ENCODE measurements around the gene NOP56.
"Not testable (repeated sequence)": the region's sequence is repeated elsewhere in the genome, so short reads cannot be mapped to it uniquely, and the experiment has no call there.

Gene NOP56

DNA sequence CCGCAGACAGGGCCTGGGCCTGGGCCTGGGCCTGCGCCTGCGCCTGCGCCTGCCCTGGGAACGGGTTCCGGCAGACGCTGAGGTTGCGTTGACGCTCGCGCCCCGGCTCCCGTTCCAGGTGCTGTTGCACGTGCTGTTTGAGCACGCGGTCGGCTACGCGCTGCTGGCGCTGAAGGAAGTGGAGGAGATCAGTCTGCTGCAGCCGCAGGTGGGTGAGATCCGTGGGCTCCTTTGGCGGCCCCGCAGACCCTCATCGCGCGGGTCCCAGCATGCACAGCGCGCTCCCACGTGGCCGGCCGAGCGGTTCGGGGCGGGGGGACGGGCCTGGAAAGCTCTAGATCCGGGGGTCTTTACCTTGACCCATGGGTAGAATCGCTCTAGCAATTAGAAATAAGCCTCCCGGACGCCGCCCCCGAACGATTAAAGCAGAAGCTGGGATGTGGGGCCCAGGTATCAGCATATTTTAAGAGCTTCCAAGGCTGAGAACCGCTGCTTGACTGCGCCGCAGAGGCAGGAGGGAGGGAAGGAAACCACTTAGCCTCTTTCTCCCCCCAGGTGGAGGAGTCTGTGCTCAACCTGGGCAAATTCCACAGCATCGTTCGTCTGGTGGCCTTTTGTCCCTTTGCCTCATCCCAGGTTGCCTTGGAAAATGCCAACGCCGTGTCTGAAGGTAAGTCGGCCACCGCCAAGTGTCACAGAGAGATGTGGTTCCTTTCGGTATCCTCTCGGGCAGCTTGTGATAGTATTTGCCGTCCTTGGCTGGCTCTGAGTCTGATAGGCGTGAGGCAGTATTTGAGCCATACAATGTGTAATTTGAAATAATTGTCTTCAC lies 508 bp downstream of the NOP56 start:
- peak; percentile 70 for DNase-seq

DNA sequence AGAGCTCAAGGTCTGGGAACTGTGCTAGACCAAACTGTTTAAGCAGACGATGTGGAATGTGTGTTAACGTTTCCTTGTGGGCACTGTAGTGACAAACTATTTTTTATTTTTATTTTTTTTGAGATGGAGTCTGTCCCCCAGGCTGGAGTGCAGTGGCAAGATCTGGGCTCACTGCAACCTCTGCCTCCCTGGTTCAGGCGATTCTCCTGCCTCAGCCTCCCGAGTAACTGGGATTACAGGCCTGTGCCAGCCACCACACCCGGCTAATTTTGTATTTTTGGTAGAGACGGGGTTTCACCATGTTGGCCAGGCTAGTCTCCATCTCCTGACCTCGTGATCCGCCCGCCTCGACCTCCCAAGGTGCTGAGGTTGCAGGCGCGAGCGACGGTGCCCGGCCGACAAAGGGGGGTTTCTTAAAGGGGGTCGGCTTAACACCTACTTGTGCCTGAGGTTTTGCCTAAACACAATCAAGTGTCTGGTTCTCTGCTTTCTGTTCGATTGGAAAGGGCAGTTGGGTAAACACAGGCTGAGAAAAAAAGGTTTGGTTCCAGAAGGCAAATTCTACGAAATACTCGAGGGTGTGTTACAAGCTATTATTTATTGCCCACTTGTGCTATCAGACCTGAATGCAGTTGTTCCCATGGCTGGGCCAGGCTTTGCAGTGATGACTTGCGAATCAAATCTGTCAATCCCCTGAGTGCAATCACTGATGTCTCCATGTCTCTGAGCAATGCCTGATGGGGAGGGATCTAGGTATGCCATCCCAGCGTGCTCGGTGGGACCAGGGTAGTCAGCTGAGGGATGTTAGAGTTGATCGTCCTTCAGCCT lies 1.3 kb downstream of the NOP56 start:
- DNase-seq = no peak

DNA sequence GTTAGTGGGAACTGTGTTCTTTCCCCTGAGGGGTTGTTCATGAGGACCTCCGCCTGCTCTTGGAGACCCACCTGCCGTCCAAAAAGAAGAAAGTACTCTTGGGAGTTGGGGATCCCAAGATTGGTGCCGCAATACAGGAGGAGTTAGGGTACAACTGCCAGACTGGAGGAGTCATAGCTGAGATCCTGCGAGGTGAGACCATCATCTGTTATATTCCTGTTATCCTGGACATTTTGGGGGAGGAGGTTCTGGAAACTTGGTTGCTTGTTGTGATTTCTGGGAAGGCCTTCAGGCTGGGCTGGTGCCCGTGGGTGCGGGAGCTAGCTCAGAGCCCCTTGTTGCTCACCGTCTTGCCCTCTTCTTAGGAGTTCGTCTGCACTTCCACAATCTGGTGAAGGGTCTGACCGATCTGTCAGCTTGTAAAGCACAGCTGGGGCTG lies 2.0 kb downstream of the NOP56 start:
- no peak for DNase-seq

DNA sequence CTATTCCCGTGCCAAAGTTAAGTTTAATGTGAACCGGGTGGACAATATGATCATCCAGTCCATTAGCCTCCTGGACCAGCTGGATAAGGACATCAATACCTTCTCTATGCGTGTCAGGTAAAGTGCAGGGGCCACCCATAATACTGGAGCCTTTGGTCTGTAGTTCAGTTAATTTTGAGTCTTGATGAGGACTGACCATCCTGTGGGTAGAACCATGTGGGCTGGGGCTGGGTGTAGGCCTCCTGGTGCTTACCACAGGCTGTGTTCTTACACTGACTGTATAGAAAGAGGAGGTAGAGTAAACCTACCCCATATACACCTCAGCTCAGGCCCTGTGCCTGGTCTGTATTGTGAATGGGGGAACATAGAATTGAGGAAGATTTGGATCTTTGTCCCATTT lies 2.4 kb downstream of the NOP56 start:
- DNase-seq = no peak

DNA sequence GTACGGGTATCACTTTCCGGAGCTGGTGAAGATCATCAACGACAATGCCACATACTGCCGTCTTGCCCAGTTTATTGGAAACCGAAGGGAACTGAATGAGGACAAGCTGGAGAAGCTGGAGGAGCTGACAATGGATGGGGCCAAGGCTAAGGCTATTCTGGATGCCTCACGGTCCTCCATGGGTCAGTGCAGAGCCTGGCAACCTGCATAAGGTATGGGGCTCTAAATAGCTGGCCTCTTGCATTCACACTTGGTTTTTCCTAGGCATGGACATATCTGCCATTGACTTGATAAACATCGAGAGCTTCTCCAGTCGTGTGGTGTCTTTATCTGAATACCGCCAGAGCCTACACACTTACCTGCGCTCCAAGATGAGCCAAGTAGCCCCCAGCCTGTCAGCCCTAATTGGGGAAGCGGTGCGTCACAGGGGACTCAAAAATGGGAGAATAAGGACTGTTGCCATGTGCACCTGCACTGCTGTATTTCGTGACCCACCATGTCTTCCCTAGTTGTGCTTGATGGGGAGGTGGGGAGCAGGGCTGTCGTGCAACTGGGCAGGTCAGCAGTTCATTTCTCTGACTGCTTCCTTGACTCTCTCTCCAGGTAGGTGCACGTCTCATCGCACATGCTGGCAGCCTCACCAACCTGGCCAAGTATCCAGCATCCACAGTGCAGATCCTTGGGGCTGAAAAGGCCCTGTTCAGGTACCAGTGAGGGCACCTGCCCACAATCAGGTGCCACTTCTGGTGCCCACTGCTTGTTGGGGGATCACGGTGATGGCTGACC lies 3.1 kb downstream of the NOP56 start:
- DNase-seq = no peak

DNA sequence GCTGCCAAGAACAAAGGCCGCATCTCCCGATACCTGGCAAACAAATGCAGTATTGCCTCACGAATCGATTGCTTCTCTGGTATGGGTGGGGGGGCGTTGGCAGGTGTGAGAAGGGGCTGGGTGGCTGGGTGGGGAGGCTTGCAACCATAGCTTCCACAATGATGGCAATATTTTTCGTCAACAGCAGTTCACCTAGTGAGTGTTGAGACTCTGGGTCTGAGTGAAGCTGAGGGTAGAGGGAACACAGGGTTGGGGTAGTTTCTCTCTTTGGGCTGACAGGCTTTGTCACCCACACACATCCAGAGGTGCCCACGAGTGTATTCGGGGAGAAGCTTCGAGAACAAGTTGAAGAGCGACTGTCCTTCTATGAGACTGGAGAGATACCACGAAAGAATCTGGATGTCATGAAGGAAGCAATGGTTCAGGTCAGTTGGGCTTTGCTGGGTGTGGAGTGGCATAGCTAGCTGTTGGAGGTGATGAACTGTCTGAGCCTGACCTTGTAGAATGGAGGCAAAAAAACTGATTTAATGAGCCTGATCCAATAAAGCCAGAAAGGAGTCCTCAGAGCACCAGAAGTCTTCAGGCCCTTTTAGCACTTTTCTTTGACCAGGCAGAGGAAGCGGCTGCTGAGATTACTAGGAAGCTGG lies 4.2 kb downstream of the NOP56 start:
- no peak for DNase-seq

DNA sequence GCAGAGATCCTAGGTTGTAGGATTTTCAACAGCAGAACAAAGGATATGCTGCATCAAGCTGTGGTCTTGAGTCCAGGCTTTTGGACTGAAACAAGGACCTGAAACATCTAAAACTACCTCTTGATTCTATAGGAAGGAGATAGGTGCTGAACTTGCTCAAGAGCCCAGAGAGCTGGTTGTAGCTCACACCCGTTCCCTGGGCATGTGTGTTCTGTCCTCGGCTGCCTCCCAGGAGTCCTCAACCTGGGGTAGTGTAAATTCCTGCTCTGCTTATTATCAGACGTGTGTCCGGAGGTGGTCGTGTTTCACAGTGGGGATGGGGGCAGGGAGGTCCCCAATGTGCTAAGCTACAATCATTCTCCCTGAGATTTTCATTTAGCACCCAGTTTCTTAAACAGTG lies 4.8 kb downstream of the NOP56 start:
- no peak for DNase-seq

DNA sequence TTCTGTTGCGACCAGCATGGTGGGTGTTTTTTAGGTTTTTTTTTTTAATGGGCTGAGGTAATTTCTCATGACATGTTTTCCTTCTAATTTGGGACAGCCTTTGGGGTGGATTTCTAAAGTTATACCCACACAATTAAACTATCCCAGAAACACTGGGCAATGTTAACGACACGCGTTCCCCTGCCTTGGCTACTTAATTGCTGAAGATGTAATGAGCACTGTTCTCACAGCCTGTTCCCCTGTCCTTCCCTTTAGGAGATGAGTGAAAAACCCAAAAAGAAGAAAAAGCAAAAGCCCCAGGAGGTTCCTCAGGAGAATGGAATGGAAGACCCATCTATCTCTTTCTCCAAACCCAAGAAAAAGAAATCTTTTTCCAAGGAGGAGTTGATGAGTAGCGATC lies 5.2 kb downstream of the NOP56 start:
- DNase-seq = no peak

DNA sequence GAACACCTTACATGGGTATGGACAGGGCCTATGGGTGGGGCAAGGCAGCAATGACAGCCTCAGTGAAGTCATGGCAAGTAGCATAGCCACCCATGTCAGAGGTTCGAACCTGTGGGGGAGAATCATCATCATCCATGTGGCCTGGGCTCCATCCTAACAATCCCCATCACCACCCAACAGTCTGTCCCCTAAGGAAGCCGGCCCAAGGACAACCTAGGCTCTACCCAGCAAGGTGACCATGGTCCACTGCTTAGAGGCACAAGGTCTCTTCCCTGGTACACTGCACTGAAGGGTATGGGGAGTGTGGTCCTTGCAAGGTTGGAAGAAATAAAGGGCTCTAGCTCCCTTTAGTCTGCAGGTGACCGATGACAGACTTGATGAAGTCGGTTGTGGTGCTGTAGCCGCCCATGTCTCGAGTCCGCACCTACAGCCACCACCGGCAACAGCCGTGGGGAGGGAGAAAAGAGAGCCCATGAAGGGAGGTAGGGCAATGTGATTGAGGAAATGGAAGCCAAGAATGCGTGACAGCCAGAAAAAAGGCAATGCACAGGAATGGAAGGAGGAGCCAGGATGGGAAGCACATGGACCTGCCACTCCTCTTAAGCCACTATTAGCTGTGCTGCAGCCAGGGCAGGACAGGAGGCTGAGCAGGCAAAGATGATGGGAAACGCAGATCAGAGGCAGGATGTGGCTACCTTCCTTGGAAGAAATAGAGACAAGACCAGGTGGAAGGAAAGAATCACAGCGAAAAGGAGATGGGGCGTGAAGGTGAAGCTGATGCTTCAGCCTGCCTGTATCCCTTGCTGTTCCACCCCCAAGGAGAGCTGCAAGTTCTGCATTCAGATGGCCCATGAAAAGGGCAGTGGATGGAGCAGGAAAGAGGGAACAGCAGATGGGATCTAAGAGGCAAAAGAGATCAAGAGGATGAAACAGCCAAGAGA lies 6.3 kb downstream of the NOP56 start:
- peak; percentile 44 for DNase-seq

DNA sequence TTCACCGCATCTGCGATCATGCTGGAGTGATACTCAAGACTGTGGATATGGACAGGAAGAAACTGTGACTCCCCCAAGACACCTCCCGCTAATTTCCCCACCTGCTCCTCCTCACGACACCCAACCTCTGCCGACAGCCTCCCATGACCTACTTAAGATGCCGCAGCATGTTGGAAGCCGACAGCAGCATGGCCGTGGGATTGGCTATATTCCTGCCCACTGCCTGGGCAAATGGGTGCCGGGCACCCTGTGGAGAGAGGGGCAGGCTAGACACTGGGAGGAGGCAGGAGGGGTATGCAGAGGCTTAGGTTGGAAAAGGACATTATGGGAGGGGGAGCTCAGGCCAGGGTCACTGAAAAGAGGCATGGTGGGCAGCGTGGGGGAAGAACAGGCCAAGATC lies 7.1 kb downstream of the NOP56 start:
- DNase-seq = no peak

DNA sequence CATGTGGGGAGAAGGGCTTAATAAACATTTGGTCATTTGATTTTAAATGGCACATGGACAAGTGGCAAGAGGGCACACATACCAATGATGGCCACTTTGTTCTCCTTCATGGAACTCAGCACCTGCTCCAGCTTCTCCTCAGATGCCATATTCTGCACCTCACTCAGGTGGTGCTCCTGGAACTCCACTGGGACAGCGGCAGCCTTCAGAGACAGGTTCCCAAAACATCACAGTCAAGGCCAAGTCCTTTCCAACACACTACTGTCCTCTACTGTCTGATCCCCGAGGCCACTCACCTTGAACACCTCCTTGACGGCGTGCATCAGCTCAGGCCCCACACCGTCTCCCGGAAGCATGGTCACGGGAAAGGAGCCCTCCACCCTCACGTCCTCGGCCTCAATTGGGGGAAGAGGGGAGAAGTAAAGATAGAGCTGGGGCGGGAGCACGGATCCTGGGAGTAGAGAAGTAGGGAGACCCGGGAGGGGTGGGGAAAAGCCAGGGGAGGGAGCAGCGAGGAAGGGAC lies 11.0 kb downstream of the NOP56 start:
- DNase-seq = no peak

DNA sequence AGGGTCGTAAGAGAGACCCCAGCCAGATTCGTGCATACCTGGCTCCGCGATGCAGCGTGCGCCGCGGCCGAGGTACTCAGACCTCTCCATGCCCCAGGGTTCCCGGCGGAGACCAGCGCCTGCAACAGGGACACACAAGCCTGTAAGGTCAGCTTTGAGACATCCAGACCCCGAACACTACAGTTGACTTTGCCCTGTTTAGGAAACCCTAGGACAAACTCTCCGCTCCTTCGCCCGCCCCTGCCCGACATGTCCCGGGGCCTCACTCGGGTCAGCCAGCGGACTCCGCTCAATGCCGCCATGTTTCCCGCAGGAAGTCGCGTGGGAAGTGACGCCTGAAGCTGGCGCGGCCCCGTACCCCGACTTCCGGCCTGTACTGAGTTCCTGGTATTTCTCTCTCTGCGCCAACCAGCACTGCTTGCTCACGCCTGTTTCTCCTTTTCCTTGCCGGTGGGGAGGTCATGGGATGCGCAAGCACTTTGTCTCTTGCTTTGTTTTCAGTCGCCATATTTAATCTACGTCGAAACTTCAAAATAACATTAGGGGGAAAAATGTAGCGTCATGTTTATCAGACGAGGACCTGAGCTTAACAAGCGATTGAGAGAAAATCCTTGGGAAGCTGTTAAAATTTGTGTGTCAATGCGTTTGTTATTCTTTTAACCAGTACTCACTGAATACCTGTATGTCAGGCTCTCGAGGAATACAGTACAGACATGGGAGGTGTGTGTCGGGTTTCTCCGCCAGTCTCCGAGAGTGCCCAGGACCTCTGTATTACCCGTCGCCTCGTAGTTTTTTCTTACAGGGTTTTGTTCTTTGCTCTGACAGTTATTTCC lies 11.7 kb downstream of the NOP56 start, which contains the start of gene IDH3B:
IDH3B (minus strand) TSS at position 330 of the 833 bp plus-strand sequence; CDS start at position 302, 28 bp downstream.
- peak; percentile 97 for DNase-seq

DNA sequence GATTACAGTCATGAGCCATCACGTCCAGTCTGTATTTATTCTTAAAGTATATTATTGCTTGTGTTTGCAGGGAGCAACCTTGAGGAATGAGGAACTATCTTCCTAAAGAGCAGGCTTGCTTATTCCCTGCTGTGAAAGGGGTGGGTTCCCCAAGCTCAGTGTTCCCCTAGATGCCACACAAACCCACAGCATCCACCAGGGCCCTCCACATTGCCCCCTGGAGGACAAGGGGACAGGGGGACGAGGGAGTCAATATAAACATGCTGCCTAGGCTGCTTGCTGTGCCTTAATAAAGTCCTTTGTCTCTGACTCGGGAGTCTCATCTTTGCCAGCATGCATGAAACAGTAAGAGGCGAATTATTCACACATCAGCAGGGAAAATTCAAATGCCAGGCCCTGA lies 19.5 kb downstream of the NOP56 start:
- DNase-seq = peak; percentile 65

DNA sequence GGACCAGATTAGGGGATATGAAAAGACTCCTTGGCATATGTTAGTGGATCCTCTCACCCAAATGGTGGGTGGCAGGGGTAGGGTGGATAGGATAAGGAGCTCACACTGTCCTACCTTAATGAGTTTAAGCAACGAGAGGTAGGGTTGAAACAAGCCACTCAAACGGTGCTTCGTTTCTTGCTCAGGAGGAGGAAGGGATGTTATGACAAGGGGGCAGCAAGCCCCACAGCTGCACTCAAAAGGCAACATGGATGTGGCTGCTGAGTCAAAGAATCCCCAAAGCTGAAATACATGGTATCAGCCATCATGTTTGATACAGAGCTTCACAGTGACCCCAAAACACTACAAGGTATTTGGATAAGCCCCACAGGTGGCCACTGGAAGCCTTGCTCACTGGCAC lies 20.0 kb downstream of the NOP56 start:
- no peak for DNase-seq

DNA sequence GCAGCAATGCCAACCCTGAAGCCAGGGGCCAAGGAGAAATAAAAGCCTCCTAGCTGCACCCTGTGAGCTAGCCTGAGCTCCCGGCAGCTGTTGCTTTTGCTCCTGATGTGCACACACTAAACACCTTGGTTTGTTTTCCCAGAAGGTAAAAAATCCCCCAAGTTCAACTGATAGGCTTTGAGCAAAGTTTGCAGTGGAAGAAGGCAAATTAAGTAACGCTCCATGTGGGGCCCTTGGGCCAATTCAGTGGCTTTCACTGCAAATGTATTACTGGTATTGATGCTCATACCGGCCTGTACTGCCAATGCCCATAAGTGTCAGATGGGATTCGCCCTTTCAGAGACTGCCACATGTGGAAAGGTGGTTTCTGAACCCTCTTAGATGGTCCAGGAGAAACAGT lies 21.0 kb downstream of the NOP56 start:
- DNase-seq = no peak

DNA sequence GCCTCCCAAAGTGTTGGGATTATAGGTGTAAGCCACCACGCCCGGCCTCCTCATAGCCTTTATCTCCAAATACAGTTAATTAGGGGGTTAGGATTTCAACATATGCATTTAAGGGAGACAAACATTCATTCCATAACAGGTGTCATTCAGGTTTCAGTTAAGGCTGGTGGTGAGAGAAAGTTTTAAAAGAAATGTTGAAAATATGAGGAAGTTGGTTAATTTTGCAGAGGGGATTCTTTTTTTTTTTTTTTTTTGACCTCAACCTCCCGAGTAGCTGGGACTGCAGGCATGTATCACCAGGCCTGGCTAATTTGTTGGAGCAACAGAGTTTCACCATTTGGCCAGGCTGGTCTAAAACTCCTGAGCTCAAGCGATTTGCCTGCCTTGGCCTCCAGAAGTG lies 27.6 kb downstream of the NOP56 start:
- DNase-seq = no peak

DNA sequence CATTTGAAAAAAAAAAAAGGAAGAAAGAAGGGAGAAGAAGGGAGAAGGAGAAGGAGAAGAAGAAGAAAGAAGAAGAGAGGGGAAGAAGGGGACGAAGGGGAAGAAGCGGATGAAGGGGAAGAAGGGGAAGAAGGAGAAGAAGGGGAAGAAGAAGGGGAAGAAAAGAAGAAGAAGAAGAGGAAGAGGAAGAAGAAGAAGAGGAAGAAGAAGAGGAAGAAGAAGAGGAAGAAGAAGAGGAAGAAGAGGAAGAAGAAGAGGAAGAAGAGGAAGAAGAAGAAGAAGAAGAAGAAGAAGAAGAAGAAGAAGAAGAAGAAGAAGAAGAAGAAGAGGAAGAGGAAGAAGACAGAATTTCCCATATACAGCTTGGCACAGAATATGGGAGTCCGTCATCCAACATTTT lies 29.6 kb downstream of the NOP56 start:
- DNase-seq = not testable (repeated sequence)

DNA sequence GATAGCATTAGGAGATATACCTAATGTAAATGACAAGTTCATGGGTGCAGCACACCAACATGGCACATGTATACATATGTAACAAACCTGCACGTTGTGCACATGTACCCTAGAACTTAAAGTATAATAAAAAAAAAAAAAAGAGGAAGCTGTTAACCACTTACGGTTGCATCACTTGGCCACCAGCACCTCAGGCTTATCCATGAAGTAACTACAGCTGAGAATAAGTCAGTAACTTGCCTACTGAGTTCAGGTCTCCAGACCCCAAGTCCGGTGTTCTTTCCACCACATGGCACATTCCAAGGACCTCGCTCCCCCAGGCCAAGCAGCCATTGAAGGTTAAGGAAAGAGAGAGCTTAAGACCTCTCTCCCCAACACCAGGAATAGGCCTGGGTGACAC lies 32.4 kb downstream of the NOP56 start:
- DNase-seq = peak; percentile 87

DNA sequence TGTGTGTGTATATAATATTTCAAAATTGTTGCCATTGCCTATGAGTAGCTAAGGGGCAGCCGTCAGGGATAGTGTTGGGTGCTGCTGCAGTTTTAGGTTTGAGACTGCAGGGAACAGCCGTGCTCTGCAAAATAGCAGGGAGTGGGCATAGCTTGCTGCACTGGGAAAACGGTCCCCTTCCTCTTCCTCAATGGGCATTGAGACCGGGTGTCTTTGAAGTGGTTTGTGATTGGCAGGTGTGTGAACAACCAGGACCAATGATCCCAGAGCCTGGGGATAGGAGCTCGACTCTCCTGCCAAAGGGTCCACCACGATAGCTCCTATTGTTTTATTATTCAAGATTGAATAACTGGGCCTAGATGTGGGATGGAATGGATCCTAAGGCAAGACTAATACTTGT lies 35.1 kb downstream of the NOP56 start:
- DNase-seq = no peak

DNA sequence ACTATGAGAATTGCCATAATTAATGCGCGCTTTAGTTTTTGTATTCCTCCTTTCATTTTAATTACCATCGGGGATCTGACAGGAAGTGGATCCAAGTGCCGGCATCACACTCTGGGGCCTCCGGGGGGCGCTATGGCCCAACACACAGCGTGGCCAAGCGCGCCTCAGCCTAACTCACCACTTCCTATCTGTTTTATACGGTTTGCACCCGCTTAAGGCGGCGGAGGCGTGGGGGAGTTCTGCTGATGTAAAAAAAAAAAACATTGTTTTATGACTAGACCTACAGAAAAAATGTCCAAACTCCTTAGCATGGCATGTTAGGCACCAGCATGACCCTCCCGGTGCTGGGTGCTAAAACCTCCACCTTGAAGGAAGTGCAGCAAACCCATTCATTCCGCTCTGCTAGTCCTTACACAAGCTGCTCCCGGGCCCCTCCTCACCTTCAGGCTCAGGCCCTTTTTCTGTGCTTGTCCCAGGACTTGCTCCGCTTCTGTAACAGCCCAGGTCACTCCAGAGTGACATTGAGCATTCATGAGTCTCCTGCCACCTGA lies 35.7 kb downstream of the NOP56 start:
- peak; percentile 93 for DNase-seq

Measured in hematopoietic multipotent progenitor cell treated with erythropoietin and hydrocortisone succinate and interleukin-3 and kit ligand, for 4 days (in vitro differentiated cells).